ENCODE data around the gene STEAP1B. TPM values are rescaled to one million over a fixed set of nuclear protein-coding genes. Genes with fewer than 3 reads are reported as not detected.

The STEAP1B gene
- total RNA-seq, 1 donor from 2014 or later, result 0.17 TPM

- TF ChIP-seq CTCF (conservative IDR thresholded peaks at IDR 0.05; ENCODE audit: low read depth, low read length), result no peak
- no peak overlapping the region for H3K4me3 ChIP-seq (ENCODE audit: low read depth, low read length)
- no peak for DNase-seq (ENCODE audit: low read depth)
Observed at GRCh38 chr7:22487978-22488642, 11.9 kb downstream of the STEAP1B start.

DNA sequence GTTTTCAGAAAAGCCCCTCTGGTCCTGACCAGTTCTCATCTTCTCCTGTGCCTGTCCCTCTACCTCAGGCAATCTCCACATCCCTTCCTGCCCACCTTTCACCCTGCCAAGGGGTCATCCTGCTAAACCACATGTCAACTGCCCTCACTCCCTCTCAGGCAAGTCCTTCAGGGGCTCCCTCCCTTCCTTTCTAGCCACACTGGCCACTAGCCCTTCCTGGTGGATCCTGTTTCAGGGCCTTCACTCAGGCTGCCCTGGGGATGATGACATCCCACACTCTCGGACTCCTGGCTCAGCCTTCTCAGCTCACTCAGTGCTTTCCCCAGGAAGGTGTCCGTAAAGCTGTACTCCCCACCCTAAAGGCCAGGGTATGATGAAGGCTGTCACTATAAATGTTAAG lies 13.4 kb downstream of the STEAP1B start:
- no peak overlapping the region for H3K4me3 ChIP-seq (ENCODE audit: low read depth, low read length)
- no peak for TF ChIP-seq CTCF (conservative IDR thresholded peaks at IDR 0.05; ENCODE audit: low read depth, low read length)
- DNase-seq (ENCODE audit: low read depth), result no peak

DNA sequence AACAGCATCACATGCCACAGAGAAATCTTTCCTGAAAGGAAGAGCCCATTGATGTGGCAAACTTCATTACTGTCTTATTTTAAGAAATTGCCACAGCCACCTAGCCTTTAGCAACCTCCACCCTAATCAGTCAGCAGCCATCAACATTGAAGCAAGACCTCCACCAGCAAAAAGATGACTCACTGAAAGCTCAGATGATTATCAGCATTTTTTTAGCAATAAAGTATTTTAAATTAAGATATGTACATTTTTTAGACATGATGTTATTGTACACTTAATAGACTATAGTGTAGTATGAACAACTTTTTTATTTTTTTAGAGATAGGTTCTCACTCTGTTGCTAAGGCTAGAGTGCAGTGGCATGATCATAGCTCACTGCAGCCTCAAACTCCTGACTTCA lies 14.8 kb downstream of the STEAP1B start:
- no peak for TF ChIP-seq CTCF (conservative IDR thresholded peaks at IDR 0.05; ENCODE audit: low read depth, low read length)
- no peak overlapping the region for H3K4me3 ChIP-seq (ENCODE audit: low read depth, low read length)

DNA sequence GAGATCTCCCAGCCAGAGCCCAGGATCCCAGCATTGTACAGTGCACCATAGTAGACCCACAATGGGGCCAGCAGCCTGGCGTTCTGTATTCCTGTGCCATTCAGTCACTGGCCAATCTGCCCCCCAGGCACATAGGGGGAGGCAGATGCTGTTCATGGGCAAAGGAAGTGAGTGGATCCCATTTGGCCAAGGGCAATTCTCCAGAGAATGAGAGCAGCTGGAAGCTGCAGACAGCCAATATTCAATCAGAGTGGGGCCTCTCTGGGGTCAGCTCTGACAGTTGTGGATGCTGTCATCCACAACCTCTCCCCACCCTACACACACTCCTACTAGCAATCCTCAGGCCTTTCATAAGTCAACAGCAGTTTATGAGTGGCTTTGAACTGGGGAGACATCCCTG lies 17.5 kb downstream of the STEAP1B start:
- no peak overlapping the region for H3K4me3 ChIP-seq (ENCODE audit: low read depth, low read length)
- no peak for DNase-seq (ENCODE audit: low read depth)
- no peak for TF ChIP-seq CTCF (conservative IDR thresholded peaks at IDR 0.05; ENCODE audit: low read depth, low read length)

More for the DNA sequence above, 14.8 kb downstream of the STEAP1B start:
- no peak for DNase-seq (ENCODE audit: low read depth)

DNA sequence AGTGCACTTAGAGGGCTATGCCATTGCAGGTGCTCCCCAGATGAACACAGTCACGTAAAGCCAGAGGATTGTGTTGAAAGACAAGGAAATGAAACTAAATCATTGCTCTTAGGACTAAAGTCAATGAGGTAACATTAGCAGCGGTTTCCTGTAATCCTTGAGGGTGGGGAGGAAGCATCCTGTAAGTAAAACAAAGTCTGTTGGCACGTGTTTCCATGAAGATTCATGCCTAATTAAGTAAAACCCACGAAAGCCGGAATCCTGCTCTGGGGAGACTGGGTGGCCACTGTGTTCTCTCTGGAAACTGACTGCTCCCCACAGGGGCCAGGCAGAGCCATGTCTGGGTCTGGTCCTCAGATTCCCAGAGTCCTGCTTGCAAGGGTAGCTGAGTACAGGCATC lies 18.3 kb downstream of the STEAP1B start:
- no peak overlapping the region for H3K4me3 ChIP-seq (ENCODE audit: low read depth, low read length)
- TF ChIP-seq CTCF (conservative IDR thresholded peaks at IDR 0.05; ENCODE audit: low read depth, low read length), result no peak
- no peak for DNase-seq (ENCODE audit: low read depth)

DNA sequence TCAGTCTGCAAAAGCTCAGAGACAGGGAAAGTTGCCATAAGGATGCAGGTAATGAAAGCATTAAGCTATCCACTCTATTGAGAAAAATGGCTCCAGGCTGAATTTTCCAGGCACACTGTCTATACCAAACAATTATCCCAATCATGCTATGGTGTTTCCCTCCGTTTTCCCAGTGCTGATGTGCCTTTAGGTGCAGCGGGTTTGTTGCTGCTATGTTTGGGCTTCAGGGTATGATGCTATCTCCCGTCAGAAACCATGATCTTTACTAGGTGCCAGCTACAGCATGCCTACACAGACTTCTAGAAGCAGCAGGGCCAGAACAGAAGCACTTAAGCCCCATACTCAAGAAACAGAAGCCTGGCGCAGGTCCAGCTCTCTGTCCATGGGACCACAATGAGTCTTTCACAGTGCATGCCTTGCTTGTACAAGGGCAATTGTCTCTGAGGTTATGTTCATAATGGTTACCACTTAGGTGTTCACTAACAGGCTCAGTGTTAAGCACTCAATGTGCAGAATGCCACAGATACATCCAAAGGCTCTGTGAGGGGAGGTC lies 19.4 kb downstream of the STEAP1B start:
- H3K4me3 ChIP-seq (ENCODE audit: low read depth, low read length), result no peak overlapping the region
- DNase-seq (ENCODE audit: low read depth), result no peak
- no peak for TF ChIP-seq CTCF (conservative IDR thresholded peaks at IDR 0.05; ENCODE audit: low read depth, low read length)

DNA sequence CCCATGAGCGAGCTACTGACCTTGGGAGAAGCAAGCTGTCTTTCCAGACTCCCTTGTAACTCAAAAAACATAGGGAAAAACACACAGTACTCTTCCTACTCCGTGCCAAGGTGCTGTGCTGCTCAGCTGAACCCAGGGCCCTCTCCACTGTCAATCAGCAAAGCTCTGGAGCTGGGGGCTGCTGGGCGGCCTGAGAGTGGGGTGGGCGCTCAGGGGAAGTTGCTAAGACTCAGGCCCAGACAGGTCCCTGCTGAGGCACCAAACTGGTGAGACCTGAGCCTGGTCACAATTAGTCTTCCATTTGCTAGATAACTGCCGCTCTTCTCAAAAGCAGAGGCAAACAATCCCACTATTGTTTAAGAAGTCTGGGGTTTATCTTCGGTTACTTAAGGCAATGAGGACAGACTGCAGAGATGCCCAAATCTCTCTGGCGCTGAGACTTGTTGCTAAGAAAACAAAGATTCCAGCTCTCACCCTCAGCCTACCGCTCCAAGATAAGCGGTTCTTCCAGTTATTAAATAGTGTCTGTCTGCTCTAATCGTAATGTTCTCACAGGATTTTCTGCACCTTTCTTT lies 22.0 kb downstream of the STEAP1B start:
- no peak for DNase-seq (ENCODE audit: low read depth)
- TF ChIP-seq CTCF (conservative IDR thresholded peaks at IDR 0.05; ENCODE audit: low read depth, low read length), result no peak

More for the DNA sequence above, 22.0 kb downstream of the STEAP1B start:
- no peak overlapping the region for H3K4me3 ChIP-seq (ENCODE audit: low read depth, low read length)

Data from epithelial cell of proximal tubule (primary cell).